ENCODE data around the gene NAB1.

NAB1 gene

GRCh38 chr2:190649035-190649797, at the start of gene NAB1:
NAB1 (plus strand) TSS chr2:190649083; CDS start chr2:190659177, 10,094 bp downstream.
- Histone ChIP-seq H4K20me1 (ENCODE audit: insufficient read depth, low read length) (peaks cover 12% of the 10 kb centered on the region; the same call in 1 of the 2 replicates), H3K27me3 (ENCODE audit: insufficient read depth, low read length, poor library complexity) (no peaks in the 10 kb centered on the region), H3K36me3 (ENCODE audit: insufficient read depth, low read length) (no peaks in the 10 kb centered on the region; the same call in 1 of the 2 replicates), H3K9ac (ENCODE audit: low read depth, low read length) (peak within 1 kb of the TSS; percentile 93), H3K4me1 (ENCODE audit: insufficient read depth, low read length) (peaks cover 30% of the 10 kb centered on the region), H3K79me2 (ENCODE audit: insufficient read depth, low read length) (peaks cover 47% of the 10 kb centered on the region), H3K4me2 (ENCODE audit: insufficient read depth, low read length) (peak within 1 kb of the TSS; percentile 78), H2AFZ (ENCODE audit: low read depth, low read length) (peak within 1 kb of the TSS; percentile 83), H3K4me3 (ENCODE audit: low read depth in 1 of 2, low read length in 2 of 2) (peak within 1 kb of the TSS; percentile 90), H3K27ac (ENCODE audit: low read length) (peak within 1 kb of the TSS; percentile 75), H3K9me3 (ENCODE audit: insufficient read depth, low read length, severe bottlenecking) (no peaks in the 10 kb centered on the region)
- DNase-seq (peak; percentile 49), ATAC-seq (ENCODE audit: insufficient read depth, low read depth) (peak; percentile 64)
- no peak for TF ChIP-seq CTCF (IDR thresholded peaks at IDR 0.05; ENCODE audit: borderline replicate concordance, extremely low read depth, low read length, poor library complexity, severe bottlenecking)
- TF ChIP-seq EZH2 (IDR thresholded peaks at IDR 0.05; ENCODE audit: borderline replicate concordance, low read depth, low read length, severe bottlenecking), result no peak

- no peaks in the 10 kb centered on the region for H4K20me1 ChIP-seq (ENCODE audit: insufficient read depth, low read length)
- no peaks in the 10 kb centered on the region for H3K79me2 ChIP-seq (ENCODE audit: insufficient read depth, low read length)
- H3K9ac ChIP-seq (ENCODE audit: low read depth, low read length), result no peak overlapping the region
- no peak overlapping the region for H3K4me2 ChIP-seq (ENCODE audit: insufficient read depth, low read length)
- TF ChIP-seq EZH2 (IDR thresholded peaks at IDR 0.05; ENCODE audit: borderline replicate concordance, low read depth, low read length, severe bottlenecking), result no peak
- TF ChIP-seq CTCF (IDR thresholded peaks at IDR 0.05; ENCODE audit: borderline replicate concordance, extremely low read depth, low read length, poor library complexity, severe bottlenecking), result no peak
- no peaks in the 10 kb centered on the region for H3K36me3 ChIP-seq (ENCODE audit: insufficient read depth, low read length)
- no peaks in the 10 kb centered on the region for H3K27me3 ChIP-seq (ENCODE audit: insufficient read depth, low read length, poor library complexity)
- DNase-seq, result no peak
- H3K27ac ChIP-seq (ENCODE audit: low read length), result no peak overlapping the region
- H3K4me3 ChIP-seq (ENCODE audit: low read depth in 1 of 2, low read length in 2 of 2), result no peak overlapping the region
- ATAC-seq (ENCODE audit: insufficient read depth, low read depth), result no peak
- no peaks in the 10 kb centered on the region for H3K9me3 ChIP-seq (ENCODE audit: insufficient read depth, low read length, severe bottlenecking)
- H2AFZ ChIP-seq (ENCODE audit: low read depth, low read length), result no peak overlapping the region
- peaks cover 6% of the 10 kb centered on the region; the same call in 1 of the 2 replicates for H3K4me1 ChIP-seq (ENCODE audit: insufficient read depth, low read length)
Measured at GRCh38 chr2:190599546-190600220, 49.2 kb upstream of the NAB1 start.

GRCh38 chr2:190600293-190601103, 48.4 kb upstream of the NAB1 start:
- Histone ChIP-seq H3K27me3 (ENCODE audit: insufficient read depth, low read length, poor library complexity) (no peaks in the 10 kb centered on the region), H3K4me3 (ENCODE audit: low read depth in 1 of 2, low read length in 2 of 2) (no peak overlapping the region), H2AFZ (ENCODE audit: low read depth, low read length) (no peak overlapping the region; the same call in 1 of the 2 replicates), H3K27ac (ENCODE audit: low read length) (no peak overlapping the region), H3K36me3 (ENCODE audit: insufficient read depth, low read length) (no peaks in the 10 kb centered on the region), H4K20me1 (ENCODE audit: insufficient read depth, low read length) (no peaks in the 10 kb centered on the region), H3K9me3 (ENCODE audit: insufficient read depth, low read length, severe bottlenecking) (no peaks in the 10 kb centered on the region), H3K4me1 (ENCODE audit: insufficient read depth, low read length) (peaks cover 6% of the 10 kb centered on the region; the same call in 1 of the 2 replicates), H3K9ac (ENCODE audit: low read depth, low read length) (no peak overlapping the region), H3K4me2 (ENCODE audit: insufficient read depth, low read length) (no peak overlapping the region), H3K79me2 (ENCODE audit: insufficient read depth, low read length) (no peaks in the 10 kb centered on the region)
- DNase-seq, result no peak
- TF ChIP-seq EZH2 (IDR thresholded peaks at IDR 0.05; ENCODE audit: borderline replicate concordance, low read depth, low read length, severe bottlenecking) (no peak), CTCF (IDR thresholded peaks at IDR 0.05; ENCODE audit: borderline replicate concordance, extremely low read depth, low read length, poor library complexity, severe bottlenecking) (no peak)
- no peak for ATAC-seq (ENCODE audit: insufficient read depth, low read depth)
